CD4-positive, alpha-beta T cell (primary cell): ENCODE results near the gene ZNF106. TPM values are rescaled to one million over a fixed set of nuclear protein-coding genes. Genes with fewer than 3 reads are reported as not detected.

Experiments
- ATAC-seq: fragments of 200-7000 bp; cut with Tn5 transposase; one replicate; pipeline ENCODE4 v1.10.0; 2022; ENCODE audit warnings: mild to moderate bottlenecking; ENCODE audit not compliant: poor library complexity
- CTCF ChIA-PET: fragments of 350-600 bp; sonication (Branson Sonifier 250); formaldehyde crosslinking; loops from one replicate; lab custom pipeline; 2021; ENCODE audit warnings: antibody characterized with exemption, inconsistent platforms; lab: Charles Lee
- POLR2A ChIA-PET: fragments of 350-600 bp; sonication (Branson Sonifier 250); formaldehyde crosslinking; loops from one replicate; lab custom pipeline; 2021; ENCODE audit warnings: antibody characterized with exemption, inconsistent platforms; lab: Charles Lee
- DNase-seq, 14 experiments: peaks; one replicate each; pipeline ENCODE4 v3.0.0-alpha.2; 2013 to 2020; ENCODE audit warnings: mixed read lengths in 2 of 14
- H3K27ac ChIP-seq, 2 donors: one replicate each; pipeline versions ENCODE4 v1.5.1 to v1.7.0; 2013; ENCODE audit warnings: low read length in 2 of 2, low read depth in 1 of 2, mild to moderate bottlenecking in 1 of 2
- H3K27me3 ChIP-seq, 2 experiments: 1 replicate in 1 of 2; 2 replicates in 1 of 2; pipeline versions ENCODE4 v1.6.1 to v1.7.0; 2013; ENCODE audit warnings: low read length in 2 of 2, control low read depth in 1 of 2, mild to moderate bottlenecking in 1 of 2, moderate library complexity in 1 of 2; ENCODE audit not compliant: insufficient read depth in 2 of 2, control insufficient read depth in 1 of 2
- H3K36me3 ChIP-seq: one replicate; pipeline ENCODE4 v1.6.1; 2013; ENCODE audit warnings: low read length, control low read depth; ENCODE audit not compliant: insufficient read depth
- H3K4me1 ChIP-seq: one replicate; pipeline ENCODE4 v1.6.1; 2013; ENCODE audit warnings: low read length, control low read depth; ENCODE audit not compliant: insufficient read depth
- H3K4me3 ChIP-seq: one replicate; pipeline ENCODE4 v1.5.1; 2013; ENCODE audit warnings: mild to moderate bottlenecking, low read length, moderate library complexity
- H3K9me3 ChIP-seq, 2 experiments: 1 replicate in 1 of 2; 2 replicates in 1 of 2; pipeline versions ENCODE4 v1.6.1 to v1.7.0; 2013; ENCODE audit warnings: low read length in 2 of 2, mild to moderate bottlenecking in 2 of 2, control low read depth in 1 of 2, moderate library complexity in 1 of 2; ENCODE audit not compliant: control insufficient read depth in 1 of 2, insufficient read depth in 1 of 2
- H3K27ac Mint-ChIP-seq: one replicate; pipeline ENCODE4 v1.8.0; 2020; ENCODE audit warnings: mixed read lengths
- H3K27me3 Mint-ChIP-seq: one replicate; pipeline ENCODE4 v1.8.0; 2021; ENCODE audit warnings: mixed read lengths
- H3K36me3 Mint-ChIP-seq: one replicate; pipeline ENCODE4 v1.8.0; 2021; ENCODE audit warnings: low read depth, mixed read lengths
- H3K4me1 Mint-ChIP-seq: one replicate; pipeline ENCODE4 v1.8.0; 2021; ENCODE audit warnings: low read depth, mixed read lengths
- H3K4me3 Mint-ChIP-seq: one replicate; pipeline ENCODE4 v1.8.0; 2020; ENCODE audit warnings: mild to moderate bottlenecking, mixed read lengths
- H3K9me3 Mint-ChIP-seq: one replicate; pipeline ENCODE4 v1.8.0; 2020; ENCODE audit warnings: mixed read lengths
- CTCF ChIP-seq: fragments of 200-600 bp; IDR thresholded peaks from one replicate; pipeline ENCODE4 v1.8.0; 2022; ENCODE audit warnings: antibody characterized with exemption, mild to moderate bottlenecking
- intact Hi-C, 2 experiments: fragments of 100-400 bp; cut with DNase I in 1 of 2; cut with micrococcal nuclease in 1 of 2; formaldehyde crosslinking; loops; one replicate each; pipeline versions ENCODE4 v1.15.1 to v1.9.0; 2023 to 2025; cut with DNase I, micrococcal nuclease
- total RNA-seq, 174 experiments: library from RNA in 2 of 174; stranded (reverse) in 2 of 174; gene quantifications; one replicate each; pipeline ENCODE4 v1.2.3 and lab custom pipeline; 2021 to 2026

Gene ZNF106
- total RNA-seq, 2 experiments from 2014 or later = 30.9 to 31.4 TPM

- peaks cover 76% of the 10 kb centered on the region for H3K36me3 ChIP-seq
- H3K4me1 ChIP-seq = no peaks in the 10 kb centered on the region
- peaks cover 83% of the 10 kb centered on the region for H3K36me3 Mint-ChIP-seq
- DNase-seq (no peak), ATAC-seq (no peak)
- no peak for TF ChIP-seq CTCF
- no peaks in the 10 kb centered on the region for H3K4me1 Mint-ChIP-seq
- intact Hi-C loops = no loop called here
- no peaks in the 10 kb centered on the region for H3K9me3 ChIP-seq
- H3K4me3 Mint-ChIP-seq = no peak overlapping the region
- H3K4me3 ChIP-seq = no peak overlapping the region
- no peaks in the 10 kb centered on the region for H3K27me3 ChIP-seq
- H3K27ac Mint-ChIP-seq = no peak overlapping the region
- ChIA-PET POLR2A (no interaction called here), CTCF (no interaction called here)
- H3K27me3 Mint-ChIP-seq = no peaks in the 10 kb centered on the region
- H3K9me3 Mint-ChIP-seq = no peaks in the 10 kb centered on the region
- no peak overlapping the region for H3K27ac ChIP-seq
Observed at GRCh38 chr15:42421376-42421775, 69.6 kb downstream of the ZNF106 start.

- POLR2A ChIA-PET = no interaction called here
- peaks cover 74% of the 10 kb centered on the region for H3K36me3 Mint-ChIP-seq
- no peaks in the 10 kb centered on the region for H3K27me3 Mint-ChIP-seq
Observed at GRCh38 chr15:42419369-42419768, 71.6 kb downstream of the ZNF106 start.

GRCh38 chr15:42413920-42414319 lies 77.0 kb downstream of the ZNF106 start:
- Histone ChIP-seq H3K27me3 (no peaks in the 10 kb centered on the region), H3K4me3 (no peak overlapping the region), H3K4me1 (no peaks in the 10 kb centered on the region), H3K9me3 (no peaks in the 10 kb centered on the region), H3K36me3 (peaks cover 57% of the 10 kb centered on the region), H3K27ac (no peak overlapping the region)
- ATAC-seq (no peak), DNase-seq (no peak)
- TF ChIP-seq CTCF = no peak
- POLR2A ChIA-PET = no interaction called here
- Mint-ChIP-seq H3K27me3 (no peaks in the 10 kb centered on the region), H3K27ac (no peak overlapping the region), H3K4me3 (no peak overlapping the region), H3K9me3 (no peaks in the 10 kb centered on the region), H3K4me1 (no peaks in the 10 kb centered on the region), H3K36me3 (peaks cover 61% of the 10 kb centered on the region)
- CTCF ChIA-PET = no interaction called here
- intact Hi-C loops = no loop called here

More at GRCh38 chr15:42419369-42419768, 71.6 kb downstream of the ZNF106 start:
- H3K27me3 ChIP-seq = no peaks in the 10 kb centered on the region
- peaks cover 67% of the 10 kb centered on the region for H3K36me3 ChIP-seq
- CTCF ChIA-PET = no interaction called here
- Mint-ChIP-seq H3K4me3 (no peak overlapping the region), H3K9me3 (no peaks in the 10 kb centered on the region), H3K4me1 (no peaks in the 10 kb centered on the region), H3K27ac (no peak overlapping the region)
- no peak for DNase-seq
- H3K27ac ChIP-seq = no peak overlapping the region
- no peaks in the 10 kb centered on the region for H3K4me1 ChIP-seq
- no peak for TF ChIP-seq CTCF
- intact Hi-C loops = no loop called here
- no peaks in the 10 kb centered on the region for H3K9me3 ChIP-seq
- no peak overlapping the region for H3K4me3 ChIP-seq
- no peak for ATAC-seq
